Activated CD4-positive, alpha-beta T cell treated with anti-CD3 and anti-CD28 coated beads for 4 hours (primary cell): ENCODE data around the gene APOBEC3F.
A peak's percentile ranks its signal among the peaks of the same experiment; 100 is the strongest.

Source experiments
- DNase-seq, 2 donors: peaks; one replicate each; pipeline ENCODE4 v3.0.0-alpha.2; 2020

The APOBEC3F gene

GRCh38 chr22:39095971-39096370, 55.3 kb downstream of the APOBEC3F start:
- DNase-seq, result no peak

- peak; percentile 36 to 37 for DNase-seq
Measured at GRCh38 chr22:39097098-39098020, 56.7 kb downstream of the APOBEC3F start, which contains the start of gene APOBEC3H. Gene APOBEC3H, plus strand, starts transcription at chr22:39097244. Its CDS starts 3,035 bp downstream, at chr22:39100279.

- no peak for DNase-seq
Measured at GRCh38 chr22:39098026-39098425, 57.4 kb downstream of the APOBEC3F start.

- no peak for DNase-seq
Measured at GRCh38 chr22:39098576-39098975, 57.9 kb downstream of the APOBEC3F start.

GRCh38 chr22:39101226-39101625, 60.6 kb downstream of the APOBEC3F start:
- no peak for DNase-seq

GRCh38 chr22:39103431-39103830, 62.8 kb downstream of the APOBEC3F start:
- DNase-seq, result no peak
